LNCaP clone FGC (cell line): ENCODE measurements around the gene IFITM5.

Source experiments
- DNase-seq: peaks from one replicate; pipeline ENCODE4 v3.0.0-alpha.2; 2011; ENCODE audit warnings: low read depth
- H3K4me3 ChIP-seq: 2 replicates; pipeline ENCODE4 v1.5.1; 2011; ENCODE audit warnings: mild to moderate bottlenecking, low read depth, low read length, control low read depth
- CTCF ChIP-seq: IDR thresholded peaks from 2 replicates; pipeline ENCODE4 v1.5.1; 2012; ENCODE audit warnings: mild to moderate bottlenecking; ENCODE audit not compliant: control insufficient read depth, insufficient read depth; ENCODE audit errors: extremely low read depth

The IFITM5 gene

DNA sequence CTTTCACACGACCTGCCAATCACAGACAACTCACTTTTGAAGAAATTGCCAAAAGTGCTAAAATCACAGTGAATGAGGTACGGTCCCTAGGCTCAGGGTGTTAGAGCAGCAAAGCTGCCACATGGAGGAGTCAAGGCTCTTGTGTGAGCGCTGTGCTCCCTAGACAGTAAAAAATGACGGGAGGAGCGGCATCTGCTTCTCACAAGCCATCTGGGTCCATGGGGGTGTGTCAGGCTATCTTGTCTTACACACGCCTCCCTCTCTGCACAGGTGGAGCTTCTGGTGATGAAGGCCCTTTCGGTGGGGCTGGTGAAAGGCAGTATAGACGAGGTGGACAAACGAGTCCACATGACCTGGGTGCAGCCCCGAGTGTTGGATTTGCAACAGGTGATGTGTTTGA lies 47.8 kb downstream of the IFITM5 start:
- DNase-seq, result no peak
- no peak overlapping the region for H3K4me3 ChIP-seq
- TF ChIP-seq CTCF, result no peak

- no peak overlapping the region for H3K4me3 ChIP-seq
- DNase-seq, result no peak
- peak; percentile 53 for TF ChIP-seq CTCF
Measured at GRCh38 chr11:250740-251299, 48.5 kb downstream of the IFITM5 start.

DNA sequence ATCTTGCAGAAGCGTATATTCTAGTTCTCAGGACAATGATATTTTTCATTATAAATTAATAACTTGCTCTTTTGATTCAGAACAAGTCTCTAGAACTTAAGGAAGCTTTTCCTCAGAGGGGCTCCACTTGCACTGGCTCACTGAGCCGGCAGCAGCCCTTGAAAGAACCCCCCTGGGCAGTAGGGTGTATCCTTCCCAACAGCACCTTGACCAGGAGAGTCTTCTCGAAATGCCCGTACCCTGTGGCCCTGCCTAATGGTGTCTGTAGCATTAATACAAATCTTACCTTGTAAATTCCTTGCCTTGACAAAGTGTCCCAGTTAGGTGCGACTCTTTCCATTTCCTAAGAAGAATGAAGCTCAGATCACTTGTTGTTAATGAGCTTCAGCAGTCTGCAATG lies 49.1 kb downstream of the IFITM5 start:
- H3K4me3 ChIP-seq, result no peak overlapping the region

GRCh38 chr11:249062-249461 lies 50.3 kb downstream of the IFITM5 start:
- DNase-seq, result no peak
- TF ChIP-seq CTCF, result no peak
- H3K4me3 ChIP-seq, result no peak overlapping the region

More for the DNA sequence above, 49.1 kb downstream of the IFITM5 start:
- TF ChIP-seq CTCF, result no peak
- no peak for DNase-seq
